NCI-H2227 (cell line): ENCODE results near the gene ADSS1.
A peak's percentile ranks its signal among the peaks of the same experiment; 100 is the strongest.

ENCODE experiments used
- DNase-seq: peaks from one replicate; lab custom pipeline; 2025; ENCODE audit not compliant: unreplicated experiment; lab: John Stamatoyannopoulos, UW

ADSS1 gene

DNA sequence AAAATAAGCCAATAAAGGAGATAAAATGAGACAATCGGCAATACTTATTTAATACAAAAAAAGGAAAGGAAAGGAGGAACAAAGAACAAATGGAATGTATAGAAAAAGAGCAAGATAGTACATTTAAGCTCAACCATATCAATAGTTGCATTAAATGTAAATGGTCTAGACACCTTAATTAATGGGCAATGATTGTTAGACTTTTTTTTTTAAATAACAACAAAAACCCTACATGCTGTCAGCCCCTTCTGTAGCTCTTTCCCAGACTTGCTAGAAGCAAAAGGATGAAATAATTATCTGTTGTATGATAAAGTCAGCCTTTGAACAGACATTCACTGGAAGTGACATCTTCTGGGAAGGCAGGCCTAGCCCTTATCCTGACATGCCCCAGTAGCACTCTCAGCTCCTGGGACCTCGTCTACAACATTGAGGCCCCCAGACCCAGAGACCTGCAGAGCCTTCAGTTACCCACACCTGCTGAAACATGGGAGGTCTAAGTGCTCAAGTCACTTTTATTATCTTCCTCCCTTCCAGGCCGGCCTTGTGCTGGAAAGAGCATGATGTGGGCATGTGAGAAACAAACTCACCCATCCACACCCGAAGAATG lies 42.3 kb downstream of the ADSS1 start:
- no peak for DNase-seq

DNA sequence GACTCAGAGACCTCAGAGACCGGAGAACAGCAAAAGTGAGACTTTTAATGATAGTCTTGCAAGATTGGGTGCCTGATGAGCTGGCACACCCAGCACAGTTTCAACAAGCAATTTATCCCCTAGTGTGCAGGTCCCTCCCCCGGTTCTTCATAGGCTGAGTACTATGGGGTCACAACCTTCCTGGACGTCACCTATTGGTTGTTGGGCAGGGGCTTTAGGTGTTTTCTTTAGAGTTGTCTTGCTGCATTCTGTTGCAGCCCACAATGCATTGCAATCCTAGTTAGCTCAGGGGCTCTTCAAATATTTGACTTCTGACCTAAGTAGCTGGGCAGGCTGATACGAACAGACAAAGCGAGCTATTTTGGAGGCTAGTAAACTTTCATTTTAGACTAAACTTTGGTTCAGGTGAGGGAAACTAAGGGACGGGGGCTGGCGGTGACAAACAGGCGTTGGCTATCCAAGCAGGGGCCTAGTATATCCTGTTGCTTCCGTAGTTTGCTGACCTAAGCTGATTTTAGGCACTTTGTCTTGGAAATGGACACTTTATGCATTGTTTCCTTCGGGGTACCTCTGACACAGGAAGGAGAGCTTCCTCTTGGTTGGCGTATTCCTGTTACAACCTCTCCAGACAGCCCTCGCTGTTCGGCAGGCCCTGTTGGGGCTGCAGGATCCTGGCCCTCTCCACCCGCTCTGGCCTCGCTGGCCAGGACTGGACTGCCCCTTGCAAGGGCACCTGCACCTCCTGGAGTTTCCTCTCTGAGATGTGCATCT lies 43.0 kb downstream of the ADSS1 start:
- DNase-seq: no peak

DNA sequence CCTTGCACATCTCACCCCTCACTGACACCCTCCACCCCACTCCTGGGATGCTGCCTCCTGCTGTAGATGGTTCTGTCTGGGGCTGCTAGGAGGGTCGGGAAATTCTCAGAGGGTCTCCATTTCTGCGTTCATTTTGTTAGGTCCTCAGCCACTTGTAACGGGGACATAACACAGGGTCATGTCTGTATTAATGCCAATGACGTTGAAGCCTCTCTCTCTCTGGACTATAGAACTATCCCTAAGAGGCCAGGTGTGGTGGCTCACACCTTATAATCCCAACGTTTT lies 43.5 kb downstream of the ADSS1 start:
- no peak for DNase-seq

DNA sequence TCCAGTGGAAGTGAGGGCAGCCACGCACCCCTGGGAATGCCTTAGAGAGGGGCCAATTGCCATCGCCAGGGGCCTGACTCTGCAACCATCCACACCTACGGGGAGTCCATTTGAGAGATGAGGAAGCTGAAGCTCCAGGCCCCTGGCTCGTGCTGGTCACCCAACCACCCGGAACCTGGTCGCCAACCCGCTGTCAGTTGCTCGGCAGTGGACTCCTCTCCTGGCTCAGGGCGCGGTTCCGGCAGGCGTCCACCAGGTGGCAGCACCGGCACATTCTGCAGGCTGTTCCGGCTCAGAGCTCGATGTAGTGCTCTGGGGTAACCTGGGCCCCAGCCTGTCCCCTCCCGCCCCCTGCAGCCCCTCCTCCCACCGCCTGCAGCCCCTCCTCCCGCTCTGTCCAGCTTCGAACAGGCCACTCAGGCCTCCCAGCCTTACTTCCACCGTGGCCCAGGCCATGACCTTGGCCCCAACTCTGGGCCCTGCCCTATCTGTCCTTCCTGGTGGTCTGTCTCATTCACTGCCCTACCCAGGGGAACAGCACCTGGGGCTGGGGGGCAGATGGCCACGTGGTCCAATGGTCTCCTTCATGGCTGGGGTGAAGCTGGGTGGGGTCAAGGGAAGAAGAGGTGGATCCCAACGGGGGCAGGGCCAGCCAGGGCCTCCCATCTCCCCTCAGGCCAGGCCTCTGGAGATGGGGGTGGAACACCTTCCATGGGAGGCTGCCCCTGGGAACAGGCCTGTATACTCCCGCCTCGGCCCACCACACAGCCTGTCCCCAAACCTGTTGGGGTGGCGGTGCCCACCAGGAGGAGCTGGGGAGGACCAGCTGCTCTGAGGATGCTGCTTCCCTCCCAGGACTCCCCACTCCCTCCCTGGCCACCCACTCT lies 44.7 kb downstream of the ADSS1 start:
- DNase-seq: peak; percentile 89

DNA sequence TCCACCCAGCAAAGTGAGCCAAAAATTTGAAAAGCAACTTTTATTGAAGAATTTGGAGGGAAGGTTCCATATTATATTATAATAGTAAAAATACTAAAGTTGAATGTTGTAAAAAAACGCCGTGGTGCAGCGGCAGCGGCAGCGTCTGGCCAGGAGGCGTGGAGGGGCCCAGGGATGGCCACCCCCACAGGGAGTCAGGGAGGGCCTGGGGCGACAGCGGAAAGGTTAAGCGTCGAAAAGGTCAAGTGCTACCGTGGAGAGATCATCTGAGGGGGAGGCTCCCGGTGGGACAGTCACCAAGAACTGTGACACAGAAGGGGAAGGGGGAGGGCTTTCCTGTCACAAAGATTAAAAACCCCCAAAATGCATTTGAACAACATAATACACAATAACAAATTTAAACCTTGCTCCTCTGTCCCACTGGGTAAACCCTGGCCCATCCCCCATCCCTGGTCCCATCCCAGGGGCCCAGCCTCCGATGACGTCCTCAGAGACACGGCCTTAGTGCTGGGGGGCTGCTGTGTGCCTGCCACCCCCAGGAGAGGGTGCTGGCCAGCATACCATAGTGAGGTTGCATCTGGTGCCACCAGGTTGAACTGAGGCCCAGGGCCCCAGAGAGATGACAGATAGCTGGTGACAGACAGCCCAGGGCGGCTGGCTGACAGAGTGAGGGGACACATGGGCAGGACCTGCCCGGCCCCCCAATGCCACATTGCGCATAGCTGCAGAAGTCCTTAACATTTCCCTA lies 45.5 kb downstream of the ADSS1 start:
- DNase-seq: no peak

DNA sequence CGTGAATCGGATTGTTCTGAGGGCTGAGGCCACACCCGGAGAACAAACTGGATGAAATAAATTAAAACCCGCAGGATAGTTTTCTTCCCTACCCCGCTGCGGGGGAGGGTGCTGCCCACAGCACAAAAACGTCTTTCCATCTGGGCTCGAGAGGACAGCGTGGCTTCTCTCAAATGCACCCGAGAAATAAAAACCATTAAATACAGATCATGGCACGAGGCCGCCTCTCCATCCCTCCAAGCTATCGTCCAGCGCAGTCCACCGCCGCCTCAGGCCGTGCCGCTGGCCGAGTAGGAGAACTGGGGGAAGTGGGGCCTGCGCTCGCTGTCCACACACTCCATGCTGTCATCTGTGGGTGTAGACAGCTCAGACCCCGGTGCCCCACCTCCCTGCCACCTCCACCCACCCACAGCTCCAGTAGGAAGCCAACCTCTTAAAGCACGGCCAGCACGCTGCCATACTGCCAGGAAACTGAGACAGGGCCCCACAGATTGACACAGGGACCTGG lies 46.1 kb downstream of the ADSS1 start:
- no peak for DNase-seq

DNA sequence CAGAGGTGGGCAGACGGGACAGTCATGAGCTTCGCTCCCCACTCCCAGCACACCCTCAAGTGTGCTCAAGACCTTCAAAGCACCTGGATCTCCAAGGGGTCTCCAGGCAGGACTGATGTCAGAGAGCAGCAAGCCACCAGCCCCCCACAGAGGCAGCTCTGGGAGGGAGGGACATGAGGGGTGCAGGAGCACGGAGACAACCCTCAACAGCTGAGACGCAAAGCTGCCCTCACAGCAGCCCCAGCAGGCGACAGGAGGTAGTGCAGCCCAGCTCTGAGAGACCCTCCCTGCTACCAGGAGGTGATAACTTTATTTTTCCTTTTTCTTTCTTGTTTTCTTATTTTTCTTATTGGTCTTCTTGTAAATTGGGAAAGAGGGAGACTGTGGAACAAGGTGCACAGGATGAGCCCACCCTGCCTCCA lies 46.8 kb downstream of the ADSS1 start:
- no peak for DNase-seq

DNA sequence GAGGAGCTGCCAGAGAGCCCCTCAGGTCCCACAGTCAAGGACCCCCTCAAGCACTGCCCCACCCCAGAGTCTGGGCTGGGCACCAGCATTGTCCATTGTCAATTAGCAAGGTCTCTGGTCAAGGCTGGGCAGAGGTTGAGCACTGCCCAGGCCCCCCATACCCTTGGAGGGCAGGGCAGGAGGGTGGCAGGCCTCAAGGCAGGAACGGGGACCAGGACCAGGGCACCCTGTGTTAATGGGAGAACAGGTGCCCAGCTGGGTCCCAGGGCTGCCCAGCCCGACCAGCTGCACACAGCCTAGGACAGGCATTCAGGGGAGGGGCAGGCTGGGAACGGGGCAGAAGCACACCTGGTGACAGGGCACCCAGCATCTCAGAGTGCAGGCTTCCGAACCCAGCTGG lies 47.3 kb downstream of the ADSS1 start:
- no peak for DNase-seq

DNA sequence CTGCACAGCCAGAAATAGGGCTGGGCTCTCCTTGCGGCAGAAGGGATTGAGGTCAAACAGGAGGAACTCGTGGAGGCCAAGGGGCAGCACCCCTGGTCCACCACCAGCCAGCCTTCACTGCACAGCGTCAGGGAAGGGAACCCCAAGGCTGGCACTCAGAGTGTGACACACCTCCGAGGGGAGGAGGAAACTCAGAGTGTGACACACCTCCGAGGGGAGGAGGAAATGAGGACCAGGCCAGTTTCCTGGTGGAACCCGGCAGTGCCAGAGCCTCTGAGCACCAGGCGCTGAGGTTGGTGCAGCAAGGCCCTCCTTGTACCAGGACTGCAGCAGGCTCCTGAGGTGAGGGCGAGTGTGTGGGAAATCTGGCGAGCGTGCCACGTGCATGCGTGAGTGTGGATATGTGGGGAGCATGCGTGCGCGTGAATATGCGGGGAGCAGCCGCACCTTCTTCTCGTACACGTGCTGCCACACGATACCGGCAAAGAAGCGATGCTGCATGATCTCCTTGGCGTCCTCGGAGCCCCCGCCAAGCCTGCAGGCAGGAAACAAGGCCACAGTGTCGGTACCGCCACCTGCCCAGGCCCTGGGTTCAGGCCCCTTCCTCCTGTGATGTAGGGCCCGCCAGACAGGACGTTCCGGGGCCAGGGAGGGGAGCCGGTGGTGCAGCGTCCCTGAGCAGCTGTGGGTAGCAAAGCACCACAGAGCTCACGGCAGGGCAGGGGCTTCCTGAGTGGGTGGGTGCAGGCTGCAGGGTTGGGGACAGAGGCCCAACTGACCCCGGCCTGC lies 48.1 kb downstream of the ADSS1 start:
- no peak for DNase-seq

DNA sequence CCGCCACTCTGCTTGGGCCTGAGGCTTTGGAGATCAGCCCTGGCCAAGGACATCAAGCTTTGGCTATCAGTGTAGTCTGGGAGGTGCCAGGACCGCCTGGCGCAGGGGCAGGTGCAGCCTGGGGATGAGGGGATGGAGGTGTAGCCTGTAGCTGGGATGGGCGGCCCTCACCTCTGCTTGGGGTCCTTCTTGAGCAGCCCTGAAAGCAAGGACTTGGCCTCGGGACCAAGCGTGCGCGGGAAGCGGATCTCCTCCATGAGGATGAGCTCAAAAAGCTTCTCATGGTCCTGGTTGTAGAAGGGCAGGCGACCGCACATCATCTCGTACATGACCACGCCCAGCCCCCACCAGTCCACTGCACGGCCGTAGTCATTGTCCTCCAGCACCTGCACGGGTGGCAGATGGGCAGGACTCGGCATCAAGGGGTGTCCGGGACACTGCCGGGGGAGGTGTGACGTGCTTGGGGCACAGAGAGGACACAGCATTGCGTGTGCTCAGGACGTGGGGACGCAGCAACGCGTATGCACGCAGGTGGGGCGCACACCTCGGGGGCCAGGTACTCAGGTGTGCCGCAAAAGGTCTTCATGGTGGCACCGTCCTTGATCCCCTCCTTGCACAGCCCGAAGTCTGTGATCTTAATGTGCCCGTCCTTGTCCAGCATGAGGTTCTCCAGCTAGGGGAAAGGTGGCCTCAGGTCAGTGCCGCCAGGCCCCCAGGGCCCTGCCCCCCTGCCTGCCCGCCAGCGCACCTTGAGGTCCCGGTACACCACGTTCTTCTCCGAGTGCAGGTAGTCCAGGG lies 48.9 kb downstream of the ADSS1 start:
- no peak for DNase-seq

DNA sequence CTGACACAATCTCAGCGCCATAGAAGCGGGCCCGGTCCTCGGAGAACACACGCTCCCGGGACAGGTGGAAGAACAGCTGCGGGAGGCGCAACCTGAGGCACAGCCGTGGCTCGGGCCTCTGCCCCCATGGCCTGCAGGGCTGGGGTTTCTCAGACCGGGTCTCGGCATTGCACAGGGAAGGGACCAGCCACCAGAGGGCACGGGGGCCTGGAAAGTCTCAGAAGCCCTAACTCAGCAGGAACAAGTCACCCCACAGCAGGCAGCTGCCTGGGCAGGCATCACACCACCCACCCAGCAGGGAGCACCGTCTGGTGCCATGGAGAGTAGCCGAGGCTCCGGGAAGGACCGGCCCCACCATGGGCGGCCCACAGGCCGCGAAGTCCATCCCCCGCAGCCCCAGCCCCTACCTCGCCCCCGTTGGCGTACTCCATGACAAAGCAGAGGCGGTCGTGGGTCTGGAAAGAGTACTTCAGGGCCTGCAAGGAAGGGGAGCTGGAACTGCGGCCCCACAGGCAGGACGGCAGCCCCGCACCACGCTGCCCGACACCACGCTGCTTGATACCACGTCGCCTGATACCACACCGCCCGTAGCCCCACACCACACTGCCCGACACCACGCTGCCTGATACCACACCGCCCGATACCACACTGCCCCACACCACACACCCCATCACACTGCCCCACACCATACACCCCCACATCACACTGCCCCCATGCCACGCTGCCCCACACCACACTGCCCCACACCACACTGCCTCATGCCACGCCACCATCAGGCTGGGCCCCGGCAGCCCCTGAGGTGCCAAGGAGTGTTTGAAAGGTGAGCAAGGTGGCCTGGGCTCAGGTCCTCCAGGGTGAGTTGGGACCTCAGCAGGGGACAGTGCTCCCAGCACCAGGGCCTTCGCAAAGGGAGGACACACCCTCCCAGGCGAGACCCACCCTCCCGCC lies 49.8 kb downstream of the ADSS1 start:
- DNase-seq: no peak

DNA sequence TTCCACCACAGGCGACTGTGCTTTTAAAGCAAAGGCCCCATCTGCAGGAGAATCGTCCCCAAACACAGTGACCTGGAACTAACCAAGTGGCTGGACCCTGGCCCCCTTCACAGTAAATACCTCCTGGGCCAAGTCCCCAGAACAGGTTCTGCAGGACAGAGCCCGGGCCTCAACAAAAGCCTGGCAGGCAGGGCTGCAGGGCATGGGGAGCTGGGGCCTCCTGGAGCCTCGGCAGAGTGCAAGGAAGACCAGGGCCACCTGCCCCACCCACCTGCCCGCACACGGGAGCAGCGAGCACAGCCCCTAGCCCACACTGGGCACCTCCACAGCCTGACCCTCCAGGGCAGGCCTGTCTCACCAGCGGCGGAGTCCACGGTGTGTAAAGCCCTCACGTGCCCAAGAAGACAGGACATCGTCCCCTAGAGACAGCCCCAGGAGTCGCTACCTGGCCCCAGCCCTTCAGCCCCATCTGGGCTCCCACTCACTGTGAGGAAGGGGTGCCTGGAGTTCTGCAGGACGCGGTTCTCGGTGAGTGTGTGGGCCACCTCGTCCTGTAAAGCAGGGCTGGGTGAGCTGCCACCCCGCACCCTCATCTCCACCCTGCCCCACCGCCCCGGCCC lies 50.5 kb downstream of the ADSS1 start:
- DNase-seq: no peak

DNA sequence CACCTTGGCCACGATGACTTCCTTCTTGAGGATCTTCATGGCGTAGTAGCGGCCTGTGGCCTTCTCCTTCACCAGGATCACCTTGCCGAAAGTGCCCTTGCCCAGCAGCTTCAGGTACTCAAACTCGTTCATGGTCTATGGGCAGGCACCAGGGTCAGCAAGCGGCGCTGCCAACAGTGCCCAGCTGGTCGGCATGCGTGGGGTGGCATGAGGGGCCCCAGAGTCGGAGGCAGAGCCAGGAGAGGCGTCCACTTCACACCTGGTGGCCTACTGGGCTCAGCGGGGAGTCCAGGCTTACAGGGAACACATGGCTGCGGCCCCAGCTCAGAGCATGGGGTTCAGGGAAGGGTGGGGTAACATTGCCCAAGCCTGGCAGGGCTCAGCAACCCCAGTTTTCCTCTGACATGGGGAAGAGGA lies 51.1 kb downstream of the ADSS1 start:
- DNase-seq: no peak

DNA sequence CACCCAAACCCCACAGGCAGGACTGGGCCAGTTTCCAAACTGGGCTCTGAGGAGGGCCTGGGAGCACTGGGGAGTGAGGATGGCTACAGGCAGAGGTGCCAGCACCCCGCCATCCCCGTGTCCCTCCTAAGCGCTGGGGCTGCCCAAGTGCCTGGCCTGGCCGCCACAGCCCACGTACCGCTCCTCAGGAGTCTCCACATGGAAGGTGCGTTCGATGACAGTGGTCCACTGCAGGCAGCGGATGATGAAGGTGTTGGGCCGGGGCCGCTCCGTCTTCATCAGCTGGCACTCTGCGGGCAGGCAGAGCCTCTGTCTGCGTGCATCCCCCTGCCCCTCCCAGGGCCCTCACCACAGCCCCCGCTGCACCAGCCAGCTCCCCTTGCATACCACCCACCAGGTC lies 52.5 kb downstream of the ADSS1 start:
- DNase-seq: no peak

DNA sequence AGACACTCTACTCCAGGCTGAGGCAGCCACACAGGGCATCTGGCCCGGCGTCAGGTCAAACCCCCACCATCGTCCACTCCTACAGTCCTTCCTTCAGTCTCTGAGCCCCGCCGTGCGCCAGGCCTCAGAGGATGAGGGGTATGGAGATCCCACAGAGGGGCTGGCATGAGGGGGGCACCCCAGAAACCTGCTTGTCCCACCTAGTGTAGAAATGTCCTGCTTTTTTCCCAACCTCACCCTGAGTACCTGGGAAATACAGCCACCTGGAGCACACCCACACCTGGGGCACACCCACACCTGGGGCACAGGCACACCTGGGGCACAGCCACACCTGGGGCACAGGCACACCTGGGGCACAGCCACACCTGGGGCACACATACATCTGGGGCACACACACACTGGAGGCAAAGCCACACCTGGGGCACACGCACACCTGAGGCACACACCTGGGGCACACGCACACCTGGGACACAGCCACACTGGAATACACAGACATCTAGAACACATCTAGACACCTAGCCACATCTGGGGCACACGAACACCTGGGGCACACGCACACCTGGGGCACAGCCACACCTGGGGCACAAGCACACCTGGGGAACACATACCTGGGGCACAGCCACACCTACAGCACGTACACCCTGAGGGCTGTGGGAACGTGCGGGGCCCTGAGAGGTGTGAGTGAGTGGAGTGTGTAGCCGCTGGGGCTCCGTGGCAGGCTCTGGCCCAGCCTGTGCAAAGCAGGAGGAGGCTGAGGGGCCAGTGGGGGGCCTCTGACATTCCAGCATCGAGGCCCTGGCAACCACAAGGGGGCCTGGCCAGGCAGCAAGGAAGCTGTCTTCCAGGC lies 53.2 kb downstream of the ADSS1 start:
- DNase-seq: no peak

DNA sequence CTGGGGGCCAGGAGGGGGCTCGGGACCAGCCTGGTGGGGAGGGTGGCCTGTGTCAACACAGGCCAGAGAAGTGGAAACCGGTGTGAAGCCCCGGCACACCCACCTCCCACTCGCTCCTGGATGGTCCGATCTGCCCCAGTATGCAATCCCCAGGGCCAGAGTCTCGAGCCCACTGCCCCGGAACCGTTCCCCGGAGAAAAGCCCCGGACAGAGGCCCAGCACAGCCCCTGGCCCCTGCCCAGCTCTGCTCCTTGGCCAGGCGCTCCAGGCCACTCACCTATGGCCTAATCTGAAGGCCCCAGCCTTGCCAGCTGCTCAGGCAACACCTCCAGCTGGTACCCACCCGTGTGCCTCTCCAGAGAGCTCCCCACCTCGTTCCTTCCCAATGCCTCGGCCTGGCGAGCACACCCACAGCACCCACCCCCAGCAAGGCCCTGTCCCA lies 53.8 kb downstream of the ADSS1 start:
- DNase-seq: no peak

DNA sequence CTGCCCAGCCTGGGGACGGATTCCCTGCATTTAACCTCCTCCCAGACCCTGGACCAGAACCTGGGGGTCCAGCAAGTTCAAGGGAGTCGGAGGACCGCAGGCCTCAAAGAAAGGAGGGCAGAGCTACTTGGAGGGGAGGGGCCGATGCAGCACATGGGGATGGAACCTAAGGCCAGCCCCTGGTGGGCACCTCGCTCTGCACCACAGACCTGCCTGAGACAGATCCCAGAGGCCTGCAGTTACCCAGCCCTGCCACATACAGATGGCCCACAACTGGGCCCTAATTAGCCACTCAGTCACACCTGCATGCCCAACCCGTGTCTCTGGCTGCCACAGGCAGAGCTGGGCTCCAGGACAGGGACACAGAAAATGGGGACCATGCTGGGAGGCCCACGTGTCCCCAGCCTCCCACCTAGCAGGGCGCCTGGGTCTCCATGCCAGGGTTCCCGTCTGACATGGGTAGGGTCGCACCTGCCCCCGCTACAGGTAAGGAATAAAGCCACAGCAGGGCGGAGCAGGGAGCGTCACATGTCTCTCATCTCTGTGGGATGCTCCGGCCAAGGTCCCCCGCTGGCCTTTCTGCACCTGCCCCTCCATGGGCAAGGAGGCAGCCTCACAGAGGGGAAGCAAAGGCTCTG lies 54.8 kb downstream of the ADSS1 start:
- no peak for DNase-seq
